DND-41 (cell line): ENCODE results near the gene HEXA.

Source experiments
- ATAC-seq: fragments of 200-7000 bp; cut with Tn5 transposase; 3 replicates; pipeline ENCODE4 v1.9.1; 2021; ENCODE audit warnings: low read depth; ENCODE audit not compliant: insufficient read depth
- DNase-seq: peaks from one replicate; pipeline ENCODE4 v3.0.0-alpha.2; 2020
- H2AFZ ChIP-seq: 2 replicates; pipeline ENCODE4 v1.6.0; 2012; ENCODE audit warnings: low read depth, low read length
- H3K27ac ChIP-seq: 2 replicates; pipeline ENCODE4 v1.5.1; 2012; ENCODE audit warnings: low read length, inconsistent platforms
- H3K27me3 ChIP-seq: fragments of 200-600 bp; sonication (generic); 2 replicates; pipeline ENCODE4 v1.6.0; 2012; ENCODE audit warnings: low read length, mild to moderate bottlenecking, inconsistent platforms; ENCODE audit not compliant: insufficient read depth, poor library complexity
- H3K36me3 ChIP-seq: 2 replicates; pipeline ENCODE4 v1.5.1; 2012; ENCODE audit warnings: low read length, inconsistent platforms; ENCODE audit not compliant: insufficient read depth
- H3K4me1 ChIP-seq: 2 replicates; pipeline ENCODE4 v1.5.1; 2012; ENCODE audit warnings: mild to moderate bottlenecking, low read length; ENCODE audit not compliant: insufficient read depth
- H3K4me2 ChIP-seq: 2 replicates; pipeline ENCODE4 v1.6.0; 2012; ENCODE audit warnings: mild to moderate bottlenecking, moderate library complexity, low read length, inconsistent platforms; ENCODE audit not compliant: insufficient read depth
- H3K4me3 ChIP-seq, 2 experiments: fragments of 200-600 bp in 1 of 2; shearing (Covaris generic) in 1 of 2; 2 replicates each; pipeline ENCODE4 v1.5.1; 2012 to 2016; ENCODE audit warnings: inconsistent platforms in 2 of 2, low read length in 2 of 2, mild to moderate bottlenecking in 2 of 2, low read depth in 1 of 2, moderate library complexity in 1 of 2
- H3K79me2 ChIP-seq: 2 replicates; pipeline ENCODE4 v1.6.0; 2012; ENCODE audit warnings: low read length, inconsistent platforms; ENCODE audit not compliant: insufficient read depth
- H3K9ac ChIP-seq: 2 replicates; pipeline ENCODE4 v1.6.0; 2012; ENCODE audit warnings: low read depth, mild to moderate bottlenecking, inconsistent platforms, low read length, moderate library complexity
- H3K9me3 ChIP-seq: 2 replicates; pipeline ENCODE4 v1.5.1; 2012; ENCODE audit warnings: low read length, moderate library complexity, mild to moderate bottlenecking, inconsistent platforms; ENCODE audit not compliant: insufficient read depth, severe bottlenecking
- H4K20me1 ChIP-seq: 2 replicates; pipeline ENCODE4 v1.6.0; 2012; ENCODE audit warnings: low read length; ENCODE audit not compliant: insufficient read depth
- EZH2 ChIP-seq: IDR thresholded peaks from 3 replicates; pipeline ENCODE4 v1.6.1; 2012; ENCODE audit warnings: borderline replicate concordance, low read depth, mild to moderate bottlenecking, moderate library complexity, low read length, inconsistent platforms; ENCODE audit not compliant: severe bottlenecking
- TF ChIP-seq, protein P1 (sequence below): IDR thresholded peaks from 2 replicates; pipeline ENCODE4 v1.5.1; 2012; ENCODE audit warnings: borderline replicate concordance, low read length, moderate library complexity, mild to moderate bottlenecking; ENCODE audit not compliant: poor library complexity, severe bottlenecking; ENCODE audit errors: extremely low read depth

HEXA gene

DNA sequence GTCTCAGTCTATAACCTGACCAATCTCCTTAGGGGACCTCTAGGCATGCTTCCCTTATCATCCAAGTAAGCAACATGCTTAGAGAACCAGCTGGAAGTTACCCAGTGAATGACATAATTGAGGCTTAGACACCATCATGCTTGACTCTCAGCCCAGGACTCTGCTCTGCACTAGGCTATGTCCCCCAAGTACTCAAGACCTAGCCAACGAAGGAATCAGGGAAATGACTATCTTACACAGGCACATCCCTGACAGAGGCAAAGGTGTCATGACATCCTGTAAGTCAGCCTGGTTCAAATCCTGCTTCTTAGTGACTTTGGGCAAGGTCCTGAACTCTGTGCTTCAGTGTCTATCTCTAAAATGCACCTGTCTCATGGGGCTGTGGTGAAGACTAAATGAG, 31.2 kb downstream of the HEXA start:
- TF ChIP-seq, protein P1, sequence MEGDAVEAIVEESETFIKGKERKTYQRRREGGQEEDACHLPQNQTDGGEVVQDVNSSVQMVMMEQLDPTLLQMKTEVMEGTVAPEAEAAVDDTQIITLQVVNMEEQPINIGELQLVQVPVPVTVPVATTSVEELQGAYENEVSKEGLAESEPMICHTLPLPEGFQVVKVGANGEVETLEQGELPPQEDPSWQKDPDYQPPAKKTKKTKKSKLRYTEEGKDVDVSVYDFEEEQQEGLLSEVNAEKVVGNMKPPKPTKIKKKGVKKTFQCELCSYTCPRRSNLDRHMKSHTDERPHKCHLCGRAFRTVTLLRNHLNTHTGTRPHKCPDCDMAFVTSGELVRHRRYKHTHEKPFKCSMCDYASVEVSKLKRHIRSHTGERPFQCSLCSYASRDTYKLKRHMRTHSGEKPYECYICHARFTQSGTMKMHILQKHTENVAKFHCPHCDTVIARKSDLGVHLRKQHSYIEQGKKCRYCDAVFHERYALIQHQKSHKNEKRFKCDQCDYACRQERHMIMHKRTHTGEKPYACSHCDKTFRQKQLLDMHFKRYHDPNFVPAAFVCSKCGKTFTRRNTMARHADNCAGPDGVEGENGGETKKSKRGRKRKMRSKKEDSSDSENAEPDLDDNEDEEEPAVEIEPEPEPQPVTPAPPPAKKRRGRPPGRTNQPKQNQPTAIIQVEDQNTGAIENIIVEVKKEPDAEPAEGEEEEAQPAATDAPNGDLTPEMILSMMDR, result no peak
- no peak for TF ChIP-seq EZH2
- Histone ChIP-seq H4K20me1 (peaks cover 3% of the 10 kb centered on the region; the same call in 1 of the 2 replicates), H3K4me1 (no peaks in the 10 kb centered on the region), H3K27me3 (no peaks in the 10 kb centered on the region), H3K36me3 (peaks cover 49% of the 10 kb centered on the region), H2AFZ (no peak overlapping the region), H3K27ac (no peak overlapping the region), H3K9me3 (no peaks in the 10 kb centered on the region), H3K4me3 (no peak overlapping the region), H3K79me2 (no peaks in the 10 kb centered on the region), H3K4me2 (no peak overlapping the region), H3K9ac (no peak overlapping the region)
- ATAC-seq, result no peak
- no peak for DNase-seq

DNA sequence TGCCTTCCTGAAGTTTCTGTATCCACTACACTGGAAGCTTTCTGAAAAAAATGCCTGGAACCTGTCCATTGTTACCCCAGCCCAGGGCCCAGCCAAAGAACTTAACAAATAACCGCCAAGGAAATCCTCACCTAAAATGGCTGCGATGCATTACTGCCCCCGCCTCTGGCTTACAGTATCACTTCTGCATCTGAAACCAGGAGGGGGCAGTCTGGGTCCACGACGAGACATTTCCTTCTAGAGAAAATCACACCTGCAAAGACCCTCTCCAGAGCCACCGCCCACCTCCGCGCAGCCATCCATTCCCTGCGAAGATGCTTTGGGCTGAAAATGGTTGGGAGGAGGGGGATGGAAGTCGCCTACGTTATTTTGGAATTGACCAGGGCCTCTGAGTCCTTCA, 33.4 kb downstream of the HEXA start:
- Histone ChIP-seq H3K9me3 (no peaks in the 10 kb centered on the region), H3K79me2 (no peaks in the 10 kb centered on the region), H3K36me3 (peaks cover 29% of the 10 kb centered on the region), H3K27ac (no peak overlapping the region), H2AFZ (no peak overlapping the region), H3K9ac (no peak overlapping the region), H3K27me3 (no peaks in the 10 kb centered on the region), H3K4me1 (no peaks in the 10 kb centered on the region), H4K20me1 (peaks cover 3% of the 10 kb centered on the region; the same call in 1 of the 2 replicates), H3K4me2 (no peak overlapping the region), H3K4me3 (no peak overlapping the region)
- ATAC-seq (peak; percentile 63; the same call in 2 of the 3 replicates), DNase-seq (peak; percentile 52)
- TF ChIP-seq EZH2, result no peak
- TF ChIP-seq, protein P1, result peak; percentile 59

DNA sequence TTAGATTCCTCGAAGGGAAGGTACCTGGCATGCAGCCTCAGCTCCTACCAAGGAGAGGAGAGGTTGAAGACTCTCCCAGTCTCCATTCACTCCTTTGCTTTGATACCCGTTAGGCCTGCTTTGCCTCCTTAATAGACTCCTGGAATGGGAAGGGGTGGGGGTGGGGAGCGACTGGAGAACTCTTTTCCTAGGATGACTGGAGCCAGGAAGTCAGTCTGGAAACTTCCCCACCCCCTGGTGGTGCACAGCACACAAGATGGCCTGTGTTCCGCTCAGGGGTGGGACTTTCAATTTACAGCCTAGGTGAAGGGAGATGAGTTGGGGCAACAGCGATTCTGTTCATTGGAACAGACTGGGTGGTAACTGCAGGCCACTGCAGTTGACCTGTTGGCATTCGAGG, 34.5 kb downstream of the HEXA start:
- Histone ChIP-seq H3K9ac (no peak overlapping the region), H3K27ac (no peak overlapping the region), H3K9me3 (no peaks in the 10 kb centered on the region), H3K4me3 (no peak overlapping the region), H3K4me1 (no peaks in the 10 kb centered on the region), H3K79me2 (no peaks in the 10 kb centered on the region), H4K20me1 (peaks cover 3% of the 10 kb centered on the region; the same call in 1 of the 2 replicates), H2AFZ (no peak overlapping the region), H3K4me2 (no peak overlapping the region), H3K36me3 (peaks cover 20% of the 10 kb centered on the region), H3K27me3 (no peaks in the 10 kb centered on the region)
- DNase-seq, result no peak
- ATAC-seq, result no peak
- TF ChIP-seq, protein P1, result no peak
- no peak for TF ChIP-seq EZH2

- H3K4me2 ChIP-seq, result no peak overlapping the region
- no peaks in the 10 kb centered on the region for H3K79me2 ChIP-seq
- no peaks in the 10 kb centered on the region for H3K4me1 ChIP-seq
- no peak for ATAC-seq
- no peak overlapping the region for H3K4me3 ChIP-seq
- TF ChIP-seq, protein P1, result no peak
- TF ChIP-seq EZH2, result no peak
- no peak for DNase-seq
- peaks cover 10% of the 10 kb centered on the region; the same call in 1 of the 2 replicates for H3K36me3 ChIP-seq
- no peak overlapping the region for H3K27ac ChIP-seq
- H3K27me3 ChIP-seq, result no peaks in the 10 kb centered on the region
- no peak overlapping the region for H2AFZ ChIP-seq
- peaks cover 1% of the 10 kb centered on the region; the same call in 1 of the 2 replicates for H4K20me1 ChIP-seq
- H3K9me3 ChIP-seq, result no peaks in the 10 kb centered on the region
- no peak overlapping the region for H3K9ac ChIP-seq
Measured at GRCh38 chr15:72340366-72340765, 35.4 kb downstream of the HEXA start.
